Inferior parietal cortex (tissue), 1 donor: ENCODE results near the gene SEMA3F.

Source experiments
- DNase-seq: peaks from one replicate; pipeline ENCODE4 v3.0.0-alpha.2; 2016; ENCODE audit errors: extremely low spot score

Gene SEMA3F

DNA sequence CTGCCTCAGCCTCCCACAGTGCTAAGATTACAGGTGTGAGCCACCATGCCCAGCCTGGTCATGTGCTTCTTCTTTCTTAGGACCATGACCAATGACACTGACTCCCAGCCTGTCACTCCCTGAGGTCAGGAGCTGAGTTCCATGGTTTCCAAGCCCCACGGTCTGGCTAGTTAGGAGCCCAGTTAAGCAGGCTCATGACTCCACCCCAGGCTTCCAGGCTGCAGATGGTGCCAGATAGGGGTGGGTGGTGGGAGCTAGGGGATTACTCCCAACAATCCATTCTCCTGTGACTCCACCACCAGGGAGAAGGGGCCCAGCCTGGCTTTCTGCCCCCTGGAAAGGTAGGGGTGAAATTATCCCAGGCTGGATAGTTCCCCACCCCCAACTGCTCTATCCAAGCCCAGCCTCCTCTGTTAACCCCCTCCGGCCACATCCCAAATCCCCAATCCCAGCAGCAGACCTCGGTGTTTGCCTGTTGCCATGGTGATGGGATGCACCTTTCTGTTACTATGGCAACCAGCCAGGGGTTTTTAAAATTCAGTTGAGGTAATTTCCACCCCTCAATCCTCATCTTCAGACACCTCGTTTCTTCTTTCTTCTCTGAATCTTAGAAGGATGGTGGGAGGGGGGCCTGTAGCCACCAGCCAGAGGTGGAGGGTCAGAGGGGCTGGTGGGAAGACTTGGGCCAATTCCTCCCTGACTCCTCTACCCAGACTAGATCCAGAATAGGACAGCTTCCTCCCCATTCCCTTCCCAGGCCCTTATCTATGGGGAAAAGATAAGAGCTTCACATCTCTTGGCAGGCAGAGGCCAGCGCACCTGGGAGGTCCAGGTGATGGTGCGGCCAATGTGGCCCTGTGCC lies 22.5 kb upstream of the SEMA3F start:
- no peak for DNase-seq

GRCh38 chr3:50133283-50133615 lies 21.9 kb upstream of the SEMA3F start:
- DNase-seq: no peak

DNA sequence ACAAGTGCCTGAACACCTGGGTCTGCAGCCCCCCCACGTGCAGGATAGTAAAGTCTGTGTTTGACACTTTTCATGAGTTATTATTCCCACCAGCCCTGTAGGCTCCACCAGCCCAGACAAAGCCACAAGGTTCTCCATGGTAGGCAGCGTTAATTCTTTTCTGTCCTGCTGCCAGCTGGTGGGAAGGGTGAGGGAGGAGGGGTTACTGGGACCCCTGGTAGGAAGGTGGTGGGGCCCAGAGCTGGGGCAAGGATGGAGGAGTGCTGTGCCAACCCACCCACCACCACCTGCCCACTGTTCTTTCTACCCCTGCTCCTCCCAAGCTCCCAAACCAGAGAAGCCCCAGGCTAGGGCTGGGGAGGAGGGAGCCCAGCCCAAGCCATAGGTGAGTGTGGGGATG lies 20.8 kb upstream of the SEMA3F start:
- DNase-seq: no peak

DNA sequence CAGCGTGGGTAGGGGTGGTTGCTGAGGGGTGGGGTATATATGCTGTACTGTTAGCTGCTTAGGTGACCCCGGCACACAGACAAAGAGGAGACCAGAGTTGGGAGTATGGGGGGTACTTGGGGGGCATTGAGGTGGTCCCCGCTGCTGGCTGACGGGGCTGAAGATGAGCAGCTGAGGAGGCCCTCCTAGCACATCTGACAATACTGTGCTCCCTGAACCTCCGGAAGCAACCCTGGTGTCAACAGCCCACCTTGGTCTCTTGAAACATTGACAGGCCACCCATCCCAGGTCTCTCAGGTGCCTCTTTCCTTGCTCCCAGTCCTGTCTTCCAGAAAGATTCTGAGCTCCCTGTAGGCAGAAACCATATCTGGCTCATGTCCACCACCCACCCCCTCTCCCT lies 19.2 kb upstream of the SEMA3F start:
- no peak for DNase-seq

- DNase-seq: no peak
Observed at GRCh38 chr3:50136714-50137405, 18.3 kb upstream of the SEMA3F start.

- no peak for DNase-seq
Observed at GRCh38 chr3:50137531-50137930, 17.6 kb upstream of the SEMA3F start.

GRCh38 chr3:50138266-50139200 lies 16.6 kb upstream of the SEMA3F start:
- no peak for DNase-seq

DNA sequence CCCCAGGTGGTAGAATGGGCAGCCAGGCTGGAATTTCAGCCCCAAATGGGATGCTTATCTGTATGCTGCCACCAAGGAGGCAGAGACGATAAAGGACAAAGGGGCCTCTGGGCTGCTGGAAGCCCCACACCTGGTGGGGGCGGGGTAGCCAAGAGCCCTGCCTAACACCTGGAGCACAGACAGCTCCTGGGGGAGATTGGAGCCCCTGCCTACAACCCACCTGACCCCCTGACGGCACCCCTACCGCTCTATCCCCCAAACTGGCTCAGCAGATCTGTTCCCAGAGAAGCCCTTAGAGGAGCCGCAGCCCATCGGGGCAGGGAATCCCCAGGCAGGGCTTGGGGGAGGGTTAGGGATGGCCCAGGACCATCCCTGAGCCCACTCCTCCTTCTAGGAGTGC lies 15.8 kb upstream of the SEMA3F start:
- no peak for DNase-seq

DNA sequence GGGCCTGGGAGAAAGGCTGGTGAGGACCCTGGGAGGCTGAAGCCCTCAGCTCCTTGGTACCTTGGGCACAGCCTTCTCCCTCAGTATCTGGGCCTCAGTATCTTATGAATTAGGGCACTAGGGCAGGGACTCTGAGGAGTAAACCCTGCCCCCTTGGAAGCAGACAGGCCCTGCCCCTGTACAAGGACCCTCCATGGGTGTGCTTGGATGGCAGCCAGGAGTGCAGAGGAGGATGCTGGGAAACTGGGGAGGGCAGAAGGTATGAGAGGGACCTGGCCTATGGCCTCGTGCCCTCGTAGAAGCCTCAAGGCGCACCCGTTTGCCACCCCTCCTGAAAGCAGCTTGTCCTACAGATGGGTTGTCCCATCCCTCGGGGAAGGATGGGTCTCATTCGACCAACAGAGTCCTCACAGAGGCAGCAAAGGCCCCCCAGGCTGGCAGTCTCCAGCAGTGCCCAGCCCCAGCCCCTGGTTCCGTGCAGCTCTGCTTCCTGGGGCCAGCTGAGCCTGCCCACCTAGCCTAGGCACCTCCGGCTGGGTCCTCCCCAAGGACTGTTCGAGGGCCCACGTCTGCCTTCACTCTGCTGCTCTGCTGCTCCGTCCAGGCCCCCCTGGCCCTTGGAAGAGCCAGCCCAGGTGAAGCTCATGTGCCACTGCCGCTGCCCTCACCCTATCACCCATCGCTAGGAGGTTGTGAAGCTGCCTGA lies 15.3 kb upstream of the SEMA3F start:
- DNase-seq: no peak

DNA sequence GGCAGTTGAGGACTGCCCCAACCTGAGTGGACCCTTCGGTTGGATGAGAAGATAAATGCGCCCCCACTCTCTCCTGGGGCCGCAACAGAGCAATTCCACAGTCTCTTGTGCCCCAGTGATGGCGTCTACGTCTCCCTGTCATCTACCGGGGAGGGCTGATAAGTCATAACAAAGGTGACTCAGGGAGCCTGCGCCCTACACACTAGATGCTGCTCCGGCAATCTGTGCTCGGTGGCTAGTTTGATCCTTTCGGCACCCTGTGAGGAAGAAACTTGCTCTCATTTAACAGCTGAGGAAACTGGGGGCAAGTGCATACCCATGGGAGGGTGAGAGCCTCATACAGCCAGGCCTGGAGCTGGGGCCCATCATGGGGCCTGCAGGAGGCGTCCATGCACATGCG lies 14.1 kb upstream of the SEMA3F start:
- no peak for DNase-seq

- DNase-seq: no peak
Observed at GRCh38 chr3:50146316-50146901, 8.7 kb upstream of the SEMA3F start.

DNA sequence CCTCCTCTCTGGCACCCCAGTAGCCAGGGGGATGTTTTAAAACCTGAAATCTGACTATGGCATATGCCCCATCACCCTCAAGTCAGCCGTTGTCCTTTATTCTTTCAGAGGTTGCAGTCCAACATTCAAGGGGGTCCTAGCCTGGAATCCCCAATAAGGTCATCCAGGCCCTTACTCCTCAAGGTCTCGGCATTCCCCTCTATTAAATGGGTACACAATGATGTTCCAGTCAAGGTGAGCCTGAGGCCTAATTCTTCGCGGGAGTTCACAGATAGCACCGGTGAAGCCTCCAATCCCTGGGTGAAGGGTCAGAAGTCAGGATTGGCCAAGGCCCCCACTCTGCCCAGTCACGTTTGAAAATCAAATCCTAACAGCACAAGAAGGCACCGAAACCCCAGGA lies 8.1 kb upstream of the SEMA3F start:
- no peak for DNase-seq

DNA sequence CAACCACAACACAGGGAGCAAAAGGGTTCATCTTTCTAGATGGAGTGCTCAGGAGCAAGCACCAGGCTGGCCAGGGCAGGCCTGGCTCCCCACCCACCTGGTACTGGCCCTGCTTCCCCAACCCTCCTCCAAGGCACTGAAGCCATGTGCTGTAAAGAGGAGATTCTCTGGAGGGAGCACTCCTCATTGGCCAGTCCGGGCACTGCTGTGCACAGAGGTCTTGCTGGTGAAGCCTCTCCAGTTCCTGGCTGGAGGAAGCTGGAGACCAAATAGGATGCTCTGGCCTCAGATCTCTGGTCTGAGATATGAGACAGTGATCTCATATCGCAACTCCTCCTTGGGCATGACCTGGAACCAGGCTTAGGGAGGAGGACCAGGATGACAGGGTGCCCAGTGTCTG lies 7.7 kb upstream of the SEMA3F start:
- no peak for DNase-seq

DNA sequence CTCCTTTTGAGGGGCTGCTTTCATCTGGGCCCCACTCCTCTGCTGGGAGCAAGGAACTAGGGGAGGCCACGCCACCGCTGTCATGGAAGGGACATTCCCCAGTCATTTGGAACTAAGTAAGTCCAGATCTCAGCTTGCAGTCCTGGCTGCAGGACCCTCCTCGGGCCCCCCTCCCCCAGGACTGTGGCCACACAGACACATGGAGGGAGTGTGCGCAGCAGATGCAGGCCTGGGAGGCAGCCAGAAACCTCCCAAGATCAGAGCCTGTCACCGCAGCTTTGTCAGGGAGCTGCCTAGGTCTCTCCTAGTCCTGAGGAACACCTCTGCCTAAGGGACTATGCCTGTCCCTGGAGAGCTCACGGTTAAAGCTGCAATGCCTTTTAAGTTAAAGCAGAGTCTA lies 7.3 kb upstream of the SEMA3F start:
- DNase-seq: no peak

DNA sequence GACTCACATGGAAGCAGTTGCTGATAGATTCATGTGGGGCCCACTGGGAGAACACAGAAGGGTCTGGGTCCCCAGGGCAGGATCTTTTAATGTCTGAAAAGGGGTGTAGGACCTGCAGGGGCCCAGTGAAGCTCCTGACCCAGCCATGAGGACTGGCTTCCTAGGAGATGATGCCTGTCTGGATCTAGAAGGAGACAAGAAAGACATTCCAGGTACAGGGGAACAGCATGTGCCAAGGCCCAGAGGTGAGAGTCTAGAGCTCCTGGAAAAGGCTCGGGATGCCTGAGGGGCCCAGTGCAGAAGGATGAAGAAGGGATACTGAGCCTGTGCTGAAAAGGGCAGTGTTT lies 4.7 kb upstream of the SEMA3F start:
- DNase-seq: no peak

GRCh38 chr3:50150863-50151686 lies 4.0 kb upstream of the SEMA3F start:
- DNase-seq: no peak

GRCh38 chr3:50151728-50152127 lies 3.4 kb upstream of the SEMA3F start:
- no peak for DNase-seq

DNA sequence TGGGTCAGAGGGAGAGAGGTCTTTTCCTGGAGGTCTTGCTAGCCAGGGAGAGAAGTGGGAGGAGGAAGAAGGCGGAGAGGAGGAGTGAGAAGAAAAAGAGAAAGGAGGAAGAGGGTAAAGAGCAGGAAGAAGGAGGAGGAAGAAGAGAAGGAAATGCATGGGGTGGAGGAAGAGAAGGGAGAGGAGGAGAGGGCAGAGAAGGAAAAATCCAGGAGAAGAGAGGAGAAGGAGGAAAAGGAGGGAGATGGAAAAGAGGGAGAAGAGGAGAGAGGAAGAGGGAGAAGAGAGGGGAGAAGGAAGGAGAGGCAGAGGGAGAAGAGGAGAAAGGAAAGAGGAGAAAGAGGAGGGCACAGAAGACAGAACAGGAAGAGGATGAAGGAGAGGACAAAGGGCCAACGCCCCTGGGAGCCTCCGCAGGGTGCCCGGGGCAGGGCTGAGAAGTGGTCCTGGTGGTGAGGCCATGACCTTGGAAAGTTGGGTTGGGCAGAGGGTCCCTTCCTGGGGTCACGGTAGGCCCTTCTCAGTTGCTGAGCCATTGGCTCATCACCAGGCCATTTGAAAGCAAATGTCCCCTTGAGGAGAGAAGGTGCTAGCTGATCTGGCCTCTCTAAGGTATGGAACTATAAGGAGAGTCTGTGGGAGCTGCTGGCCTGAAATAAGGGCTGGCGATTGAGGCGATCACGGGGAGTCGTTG lies 1.2 kb upstream of the SEMA3F start:
- no peak for DNase-seq

- no peak for DNase-seq
Observed at GRCh38 chr3:50154476-50154839, 666 bp upstream of the SEMA3F start.

GRCh38 chr3:50155491-50155878 lies 361 bp downstream of the SEMA3F start:
- DNase-seq: no peak
